ENCODE measurements around the gene EFEMP1. TPM values are rescaled to one million over a fixed set of nuclear protein-coding genes. Genes with fewer than 3 reads are reported as not detected.

The EFEMP1 gene
- total and polyA plus RNA-seq, 10 of the 15 experiments (the other 5 are each of a cell fraction or from before 2014, with no cell fraction given), result 0.27 to 1.2 (median 0.35) TPM; not detected in 6

DNA sequence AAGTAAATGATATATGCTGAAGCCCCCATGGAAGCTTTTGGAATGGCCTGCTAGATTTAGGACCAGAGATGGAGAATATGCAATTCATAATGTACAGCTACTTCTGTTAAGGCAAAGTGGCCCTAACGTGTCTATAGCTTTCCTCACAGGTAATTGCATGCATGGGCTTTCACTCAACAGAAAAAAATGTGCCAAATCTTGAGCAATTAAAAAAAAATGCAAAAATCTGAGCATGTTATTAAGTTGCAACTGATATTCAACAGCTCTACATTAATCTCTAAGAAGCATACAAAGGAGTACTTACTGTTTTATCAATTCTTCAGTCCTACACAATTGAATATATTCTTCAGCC lies 79.6 kb downstream of the EFEMP1 start:
- ChIA-PET POLR2A (no interaction called here), CTCF (interaction anchor here (1.9 kb wide), 1 partner anchor 72 kb away, joined by 5 read pairs; no protein-coding TSS in a partner anchor), RAD21 (ENCODE audit: unreplicated experiment) (no interaction called here), SMC1A (ENCODE audit: uncharacterized antibody, unreplicated experiment) (no interaction called here)
- Histone ChIP-seq H4K20me1 (ENCODE audit: control insufficient read depth, insufficient read depth) (no peaks in the 10 kb centered on the region), H2AFZ (ENCODE audit: control insufficient read depth, low read depth, low read length) (no peak overlapping the region), H3K36me3 (ENCODE audit: control insufficient read depth in 2 of 2, insufficient read depth in 2 of 2, low read length in 1 of 2) (no peaks in the 10 kb centered on the region), H3K27ac (ENCODE audit: control insufficient read depth, insufficient read depth) (no peak overlapping the region), H3K9me3 (replicated peaks; ENCODE audit: control insufficient read depth, insufficient read depth, low read length) (no peaks in the 10 kb centered on the region), H3K9ac (ENCODE audit: control insufficient read depth, insufficient read depth, low read length) (no peak overlapping the region), H3K27me3 (replicated peaks in 1 of 2; ENCODE audit: control insufficient read depth in 2 of 2, insufficient read depth in 2 of 2, low read length in 1 of 2) (no peaks in the 10 kb centered on the region), H3K4me3 (no peak overlapping the region), H3K4me2 (ENCODE audit: control insufficient read depth, insufficient read depth) (no peak overlapping the region), H3K79me2 (ENCODE audit: control insufficient read depth, insufficient read depth, low read length) (no peaks in the 10 kb centered on the region), H3K4me1 (ENCODE audit: control insufficient read depth, insufficient read depth, low read length) (no peaks in the 10 kb centered on the region)
- no peak for ATAC-seq
- intact Hi-C loops (cut with micrococcal nuclease; ENCODE audit: unreplicated experiment) (no loop called here), in situ Hi-C loops (cut with MboI) (no loop called here)
- DNase-seq (ENCODE audit: low read depth, low spot score), result no peak
- 0% methylated on average over 1 of the region's 1 CpG for WGBS (ENCODE audit: insufficient coverage, insufficient replicate concordance, low lambda C conversion rate, missing lambda C conversion rate)
- no peak for FAIRE-seq
- TF ChIP-seq HCFC1 (IDR thresholded peaks at IDR 0.05; ENCODE audit: low read length), result no peak
- no peak for TF ChIP-seq SUPT20H (IDR thresholded peaks at IDR 0.05; ENCODE audit: borderline replicate concordance, control insufficient read depth, low read depth, low read length)
- no peak for TF ChIP-seq MYB (IDR thresholded peaks at IDR 0.05; ENCODE audit: borderline replicate concordance, low read depth, low read length)
- no peak for TF ChIP-seq IRF4 (IDR thresholded peaks at IDR 0.05; ENCODE audit: low read depth, low read length)
- TF ChIP-seq, protein P1, sequence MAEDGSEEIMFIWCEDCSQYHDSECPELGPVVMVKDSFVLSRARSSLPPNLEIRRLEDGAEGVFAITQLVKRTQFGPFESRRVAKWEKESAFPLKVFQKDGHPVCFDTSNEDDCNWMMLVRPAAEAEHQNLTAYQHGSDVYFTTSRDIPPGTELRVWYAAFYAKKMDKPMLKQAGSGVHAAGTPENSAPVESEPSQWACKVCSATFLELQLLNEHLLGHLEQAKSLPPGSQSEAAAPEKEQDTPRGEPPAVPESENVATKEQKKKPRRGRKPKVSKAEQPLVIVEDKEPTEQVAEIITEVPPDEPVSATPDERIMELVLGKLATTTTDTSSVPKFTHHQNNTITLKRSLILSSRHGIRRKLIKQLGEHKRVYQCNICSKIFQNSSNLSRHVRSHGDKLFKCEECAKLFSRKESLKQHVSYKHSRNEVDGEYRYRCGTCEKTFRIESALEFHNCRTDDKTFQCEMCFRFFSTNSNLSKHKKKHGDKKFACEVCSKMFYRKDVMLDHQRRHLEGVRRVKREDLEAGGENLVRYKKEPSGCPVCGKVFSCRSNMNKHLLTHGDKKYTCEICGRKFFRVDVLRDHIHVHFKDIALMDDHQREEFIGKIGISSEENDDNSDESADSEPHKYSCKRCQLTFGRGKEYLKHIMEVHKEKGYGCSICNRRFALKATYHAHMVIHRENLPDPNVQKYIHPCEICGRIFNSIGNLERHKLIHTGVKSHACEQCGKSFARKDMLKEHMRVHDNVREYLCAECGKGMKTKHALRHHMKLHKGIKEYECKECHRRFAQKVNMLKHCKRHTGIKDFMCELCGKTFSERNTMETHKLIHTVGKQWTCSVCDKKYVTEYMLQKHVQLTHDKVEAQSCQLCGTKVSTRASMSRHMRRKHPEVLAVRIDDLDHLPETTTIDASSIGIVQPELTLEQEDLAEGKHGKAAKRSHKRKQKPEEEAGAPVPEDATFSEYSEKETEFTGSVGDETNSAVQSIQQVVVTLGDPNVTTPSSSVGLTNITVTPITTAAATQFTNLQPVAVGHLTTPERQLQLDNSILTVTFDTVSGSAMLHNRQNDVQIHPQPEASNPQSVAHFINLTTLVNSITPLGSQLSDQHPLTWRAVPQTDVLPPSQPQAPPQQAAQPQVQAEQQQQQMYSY (CRISPR knock-in tag; IDR thresholded peaks at IDR 0.05), result no peak
- TF ChIP-seq HDAC2 (IDR thresholded peaks at IDR 0.05), result no peak
- TF ChIP-seq, protein P2, sequence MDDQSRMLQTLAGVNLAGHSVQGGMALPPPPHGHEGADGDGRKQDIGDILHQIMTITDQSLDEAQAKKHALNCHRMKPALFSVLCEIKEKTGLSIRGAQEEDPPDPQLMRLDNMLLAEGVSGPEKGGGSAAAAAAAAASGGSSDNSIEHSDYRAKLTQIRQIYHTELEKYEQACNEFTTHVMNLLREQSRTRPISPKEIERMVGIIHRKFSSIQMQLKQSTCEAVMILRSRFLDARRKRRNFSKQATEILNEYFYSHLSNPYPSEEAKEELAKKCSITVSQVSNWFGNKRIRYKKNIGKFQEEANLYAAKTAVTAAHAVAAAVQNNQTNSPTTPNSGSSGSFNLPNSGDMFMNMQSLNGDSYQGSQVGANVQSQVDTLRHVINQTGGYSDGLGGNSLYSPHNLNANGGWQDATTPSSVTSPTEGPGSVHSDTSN (IDR thresholded peaks at IDR 0.05; ENCODE audit: insufficient replicate concordance, low read depth, low read length), result no peak
- TF ChIP-seq NFIC (IDR thresholded peaks at IDR 0.05; ENCODE audit: low read depth, low read length), result no peak
- no peak for TF ChIP-seq RAD51 (IDR thresholded peaks at IDR 0.05)
- no peak for TF ChIP-seq MEF2B (IDR thresholded peaks at IDR 0.05; ENCODE audit: partially characterized antibody, poor library complexity, severe bottlenecking)
- no peak for TF ChIP-seq SIN3A (IDR thresholded peaks at IDR 0.05; ENCODE audit: low read depth, low read length)
- TF ChIP-seq POU2F2 (IDR thresholded peaks at IDR 0.05; ENCODE audit: borderline replicate concordance, low read depth, low read length), result no peak
- BruUV-seq (replicated peaks), result no TSS peak
